Aorta (tissue), 5 donors: ENCODE data around the gene RING1. TPM values are rescaled to one million over a fixed set of nuclear protein-coding genes. Genes with fewer than 3 reads are reported as not detected.

Source experiments
- ATAC-seq: fragments of 200-7000 bp; cut with Tn5 transposase; one replicate; pipeline ENCODE4 v1.9.1; 2022; ENCODE audit warnings: moderate library complexity; ENCODE audit not compliant: low FRiP score
- DNase-seq, 2 donors: peaks; one replicate each; pipeline ENCODE4 v3.0.0-alpha.2; 2020
- H3K27ac ChIP-seq, 2 donors: one replicate each; pipeline ENCODE4 v1.5.1; 2013; ENCODE audit warnings: low read length in 2 of 2, mild to moderate bottlenecking in 2 of 2, moderate library complexity in 2 of 2, control low read depth in 1 of 2, inconsistent platforms in 1 of 2, low read depth in 1 of 2
- H3K27me3 ChIP-seq, 2 donors: one replicate each; pipeline ENCODE4 v1.6.1; 2013; ENCODE audit warnings: control low read depth in 1 of 2, low read length in 1 of 2, mild to moderate bottlenecking in 1 of 2, moderate library complexity in 1 of 2; ENCODE audit not compliant: insufficient read depth in 2 of 2, control insufficient read depth in 1 of 2
- H3K36me3 ChIP-seq, 2 donors: one replicate each; pipeline ENCODE4 v1.6.1; 2013; ENCODE audit warnings: control low read depth in 1 of 2, low read length in 1 of 2, mild to moderate bottlenecking in 1 of 2; ENCODE audit not compliant: insufficient read depth in 2 of 2, control insufficient read depth in 1 of 2
- H3K4me1 ChIP-seq, 2 donors: one replicate each; pipeline ENCODE4 v1.6.1; 2013; ENCODE audit warnings: low read length in 2 of 2, control low read depth in 1 of 2, mild to moderate bottlenecking in 1 of 2, moderate library complexity in 1 of 2; ENCODE audit not compliant: insufficient read depth in 2 of 2, control insufficient read depth in 1 of 2
- H3K4me3 ChIP-seq, 2 donors: one replicate each; pipeline ENCODE4 v1.5.1; 2013; ENCODE audit warnings: low read length in 2 of 2, control low read depth in 1 of 2, mild to moderate bottlenecking in 1 of 2
- H3K9me3 ChIP-seq: one replicate; pipeline ENCODE4 v1.6.1; 2013; ENCODE audit warnings: mild to moderate bottlenecking, low read length; ENCODE audit not compliant: control insufficient read depth
- WGBS, 2 donors: extraction: QIAGEN DNeasy Blood & Tissue Kit; methylation state at CpG; one replicate each; pipeline ENCODE4 v1.1.7; 2013; 5-methylcytosine and 5-hydroxymethylcytosine counted together
- intact Hi-C, 2 donors: fragments of 100-400 bp; cut with DNase I; formaldehyde crosslinking; loops; one replicate each; pipeline versions ENCODE4 v1.14.2 to v1.15.0; 2022
- polyA plus RNA-seq, 2 donors: library from polyadenylated mRNA; stranded (reverse); fragments of 200-250 nt; gene quantifications; one replicate each; pipeline ENCODE4 v1.2.3, GENCODE V29; 2013
- total RNA-seq, 2 donors: library from RNA; stranded (reverse); fragmentation: NEBNext Ultra II Directional; extraction: Animal tissue kit (Norgen Biotek cat#: 25700); gene quantifications; one replicate each; pipeline ENCODE4 v1.2.1, GENCODE V29; 2021
- donor health status: healthy with polysubstance abuse.
- donor health status: Bipolar disorder and iron deficiency.
- donor health status: DM: no; HTN: no; CAD: no.
- donor health status: DM: no; HTN: no; CAD: no.
- donor health status: DM: yes; HTN: yes; CAD: no.

Gene RING1
- total and polyA plus RNA-seq, 4 donors: 26.4 to 64.0 (median 36.1) TPM

DNA sequence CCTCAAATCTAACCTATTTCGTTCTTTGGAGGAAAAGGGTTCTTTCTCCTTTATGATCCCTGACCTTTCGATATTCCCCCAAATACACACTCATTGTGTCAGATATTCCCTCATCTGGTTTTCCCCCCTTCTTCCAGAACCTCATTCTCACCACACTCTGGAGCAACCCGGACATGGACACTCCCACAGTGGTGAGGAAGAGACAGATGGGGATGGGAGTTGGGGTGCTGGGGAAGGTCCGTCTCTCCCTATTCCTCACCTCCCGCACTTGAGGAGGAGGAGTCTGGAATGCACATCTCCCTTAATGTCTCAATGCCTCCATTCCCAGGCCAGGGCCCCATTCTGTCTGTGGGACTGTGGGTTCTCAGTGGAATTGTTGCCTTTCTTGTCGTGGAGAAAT lies 6.4 kb upstream of the RING1 start:
- ATAC-seq (no peak), DNase-seq (no peak)
- no peaks in the 10 kb centered on the region for H3K27me3 ChIP-seq
- intact Hi-C loops: loop anchor here in 1 of 2 donors (2.0 to 10.0 kb wide), 6 partner anchors 47 to 1797 kb away; partner anchors contain the start of genes BRD2, CUTA, GPSM3 and MICA
- no peaks in the 10 kb centered on the region for H3K9me3 ChIP-seq
- H3K4me3 ChIP-seq: peak overlapping the region in 1 of 2 donors; percentile 72
- 68 to 69% methylated on average over 6 of the region's 6 CpGs for WGBS, 2 donors
- H3K4me1 ChIP-seq: no peaks in the 10 kb centered on the region
- H3K27ac ChIP-seq: no peak overlapping the region
- peaks cover 0 to 3% of the 10 kb centered on the region in 2 donors for H3K36me3 ChIP-seq

DNA sequence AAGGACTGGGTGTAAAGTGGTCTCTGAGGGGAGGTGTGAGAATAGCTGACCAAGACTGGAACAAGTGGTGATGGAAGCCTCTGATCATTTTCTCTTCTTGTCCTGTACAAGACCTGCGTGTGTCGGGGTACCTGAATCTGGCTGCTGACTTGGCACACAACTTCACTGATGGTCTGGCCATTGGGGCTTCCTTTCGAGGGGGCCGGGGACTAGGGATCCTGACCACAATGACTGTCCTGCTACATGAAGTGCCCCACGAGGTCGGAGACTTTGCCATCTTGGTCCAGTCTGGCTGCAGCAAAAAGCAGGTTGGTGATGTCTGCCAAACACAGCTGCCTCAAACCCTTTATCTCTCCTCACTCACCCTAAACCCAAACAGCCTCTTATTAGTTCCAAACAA lies 5.5 kb upstream of the RING1 start:
- WGBS, 2 donors: 81% methylated on average over 6 of the region's 6 CpGs
- Histone ChIP-seq H3K27ac (no peak overlapping the region), H3K9me3 (no peaks in the 10 kb centered on the region), H3K27me3 (no peaks in the 10 kb centered on the region), H3K4me3 (no peak overlapping the region), H3K4me1 (no peaks in the 10 kb centered on the region), H3K36me3 (peaks cover 0 to 3% of the 10 kb centered on the region in 2 donors)
- intact Hi-C loops: loop anchor here in 1 of 2 donors (5.0 to 10.0 kb wide), 5 partner anchors 212 to 1798 kb away; partner anchors contain the start of genes BRD2, CUTA, GPSM3 and MICA
- DNase-seq (no peak), ATAC-seq (no peak)

DNA sequence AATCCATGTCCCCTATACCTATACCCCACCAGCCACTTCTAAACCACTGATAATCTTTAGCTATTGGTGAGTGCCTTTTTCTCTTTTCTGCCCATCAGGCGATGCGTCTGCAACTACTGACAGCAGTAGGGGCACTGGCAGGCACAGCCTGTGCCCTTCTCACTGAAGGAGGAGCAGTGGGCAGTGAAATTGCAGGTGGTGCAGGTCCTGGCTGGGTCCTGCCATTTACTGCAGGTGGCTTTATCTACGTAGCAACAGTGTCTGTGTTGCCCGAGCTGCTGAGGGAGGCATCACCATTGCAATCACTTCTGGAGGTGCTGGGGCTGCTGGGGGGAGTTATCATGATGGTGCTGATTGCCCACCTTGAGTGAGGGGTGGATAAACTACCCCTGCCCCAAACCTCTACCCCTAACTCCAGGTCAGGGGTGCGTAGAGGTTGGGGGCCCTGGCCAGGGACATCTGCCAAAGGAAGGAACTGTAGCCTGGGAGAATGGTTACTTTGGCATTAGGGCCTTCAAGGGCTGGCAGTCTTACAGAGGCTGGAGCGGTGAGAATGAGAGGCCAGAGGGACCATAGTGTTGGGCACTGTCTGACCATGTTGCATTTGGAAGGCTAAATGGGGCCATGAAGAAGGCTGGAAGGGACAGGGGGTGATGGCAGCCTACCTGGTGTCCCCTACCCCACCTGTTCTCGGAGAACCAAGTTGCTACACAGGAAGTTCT lies 4.7 kb upstream of the RING1 start:
- WGBS, 2 donors: 63% methylated on average over 7 of the region's 7 CpGs
- no peaks in the 10 kb centered on the region for H3K4me1 ChIP-seq
- H3K27me3 ChIP-seq: no peaks in the 10 kb centered on the region
- no peaks in the 10 kb centered on the region for H3K9me3 ChIP-seq
- H3K27ac ChIP-seq: no peak overlapping the region
- no peak for ATAC-seq
- intact Hi-C loops: loop anchor here in 1 of 2 donors (5.0 to 10.0 kb wide), 5 partner anchors 211 to 1799 kb away; partner anchors contain the start of genes BRD2, CUTA, GPSM3 and MICA
- no peak overlapping the region for H3K4me3 ChIP-seq
- DNase-seq: no peak
- H3K36me3 ChIP-seq: peaks cover 0 to 3% of the 10 kb centered on the region in 2 donors

DNA sequence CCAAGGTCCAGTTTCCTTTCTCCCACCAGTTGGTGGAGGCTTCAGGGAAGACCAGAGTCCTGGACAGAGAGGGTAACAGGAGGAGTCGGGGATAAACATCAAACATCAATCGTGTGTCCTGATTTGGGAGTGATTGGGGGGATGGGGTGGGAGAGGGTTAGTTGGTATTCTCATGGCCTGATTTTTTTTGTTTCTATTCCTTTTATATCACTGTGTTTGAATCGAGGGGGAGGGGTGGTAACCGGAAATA lies 4.2 kb upstream of the RING1 start:
- no peaks in the 10 kb centered on the region for H3K27me3 ChIP-seq
- H3K27ac ChIP-seq: no peak overlapping the region
- H3K4me1 ChIP-seq: no peaks in the 10 kb centered on the region
- no peak overlapping the region for H3K4me3 ChIP-seq
- WGBS, 2 donors: 5 to 14% methylated on average over 4 of the region's 4 CpGs
- no peak for DNase-seq
- no peaks in the 10 kb centered on the region for H3K9me3 ChIP-seq
- intact Hi-C loops: loop anchor here in 1 of 2 donors (5.0 to 10.0 kb wide), 5 partner anchors 211 to 1799 kb away; partner anchors contain the start of genes BRD2, CUTA, GPSM3 and MICA
- no peak for ATAC-seq
- peaks cover 0 to 3% of the 10 kb centered on the region in 2 donors for H3K36me3 ChIP-seq

DNA sequence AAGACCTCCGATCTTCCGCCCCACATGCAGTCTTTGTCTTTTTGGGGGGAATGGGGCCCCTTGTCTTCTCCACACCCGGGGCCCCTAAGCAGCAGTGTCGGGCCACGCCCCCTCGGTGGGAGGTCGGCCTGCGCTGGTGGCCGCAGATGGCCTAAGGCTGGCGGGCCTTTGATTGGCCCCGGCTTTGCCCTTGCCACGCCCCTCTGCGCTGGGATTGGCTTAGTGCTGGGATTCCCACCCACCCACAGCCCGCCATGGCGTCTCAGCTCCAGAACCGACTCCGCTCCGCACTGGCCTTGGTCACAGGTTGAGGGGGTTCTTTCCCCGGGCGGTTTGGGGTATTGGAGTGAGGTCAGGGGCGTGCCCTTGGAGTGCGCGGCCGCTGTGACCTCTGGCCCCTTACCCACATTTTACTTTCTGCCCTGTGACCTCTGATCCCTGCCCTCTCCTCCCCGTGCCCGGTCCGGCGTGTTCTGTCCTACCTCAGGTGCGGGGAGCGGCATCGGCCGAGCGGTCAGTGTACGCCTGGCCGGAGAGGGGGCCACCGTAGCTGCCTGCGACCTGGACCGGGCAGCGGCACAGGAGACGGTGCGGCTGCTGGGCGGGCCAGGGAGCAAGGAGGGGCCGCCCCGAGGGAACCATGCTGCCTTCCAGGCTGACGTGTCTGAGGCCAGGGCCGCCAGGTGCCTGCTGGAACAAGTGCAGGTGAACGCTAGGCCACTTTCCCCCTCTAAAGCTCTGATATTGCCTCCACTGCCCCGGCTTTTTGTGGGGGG lies 3.7 kb upstream of the RING1 start, which contains the start of gene HSD17B8:
Gene HSD17B8 (plus strand): TSS at position 241 of the 776 bp plus-strand sequence. CDS start 14 bp downstream, at position 255.
- Histone ChIP-seq H3K4me1 (no peaks in the 10 kb centered on the region), H3K4me3 (peak within 1 kb of the TSS; percentile 23 to 33), H3K27ac (no peak within 1 kb of the TSS), H3K27me3 (no peaks in the 10 kb centered on the region), H3K9me3 (no peaks in the 10 kb centered on the region), H3K36me3 (peaks cover 0 to 3% of the 10 kb centered on the region in 2 donors)
- 2 to 3% methylated on average over 46 to 48 of the region's 48 CpGs for WGBS, 2 donors
- DNase-seq (peak; percentile 96 to 97), ATAC-seq (peak; percentile 82)
- intact Hi-C loops: loop anchor here in 1 of 2 donors (5.0 to 10.0 kb wide), 5 partner anchors 210 to 1800 kb away; partner anchors contain the start of genes BRD2, CUTA, GPSM3 and MICA

DNA sequence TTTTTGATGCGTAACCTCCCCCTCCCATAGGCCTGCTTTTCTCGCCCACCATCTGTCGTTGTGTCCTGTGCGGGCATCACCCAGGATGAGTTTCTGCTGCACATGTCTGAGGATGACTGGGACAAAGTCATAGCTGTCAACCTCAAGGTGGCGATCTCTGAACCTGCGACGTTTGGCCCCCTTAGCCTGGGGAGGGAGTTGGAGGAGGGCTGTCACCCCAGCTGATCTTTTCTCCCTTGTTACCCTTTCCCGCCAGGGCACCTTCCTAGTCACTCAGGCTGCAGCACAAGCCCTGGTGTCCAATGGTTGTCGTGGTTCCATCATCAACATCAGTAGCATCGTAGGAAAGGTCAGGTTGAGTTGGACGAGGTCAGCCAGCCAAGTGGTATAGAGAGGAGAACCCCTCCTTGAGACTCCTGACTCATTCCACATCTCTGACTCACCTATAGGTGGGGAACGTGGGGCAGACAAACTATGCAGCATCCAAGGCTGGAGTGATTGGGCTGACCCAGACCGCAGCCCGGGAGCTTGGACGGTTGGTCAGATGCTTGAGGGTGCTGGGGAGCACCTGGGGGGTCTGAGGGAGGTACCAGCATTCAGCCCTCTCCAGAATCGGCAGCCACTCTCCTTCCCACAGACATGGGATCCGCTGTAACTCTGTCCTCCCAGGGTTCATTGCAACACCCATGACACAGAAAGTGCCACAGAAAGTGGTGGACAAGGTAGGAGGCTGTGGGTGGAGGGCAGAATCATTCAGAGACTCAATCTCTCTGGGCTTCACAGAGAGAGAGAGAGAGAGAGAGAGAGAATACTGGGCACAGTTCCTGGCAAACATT lies 2.9 kb upstream of the RING1 start:
- Histone ChIP-seq H3K36me3 (peaks cover 0 to 3% of the 10 kb centered on the region in 2 donors), H3K9me3 (no peaks in the 10 kb centered on the region), H3K27ac (no peak overlapping the region), H3K4me3 (no peak overlapping the region), H3K4me1 (no peaks in the 10 kb centered on the region), H3K27me3 (no peaks in the 10 kb centered on the region)
- ATAC-seq (no peak), DNase-seq (no peak)
- intact Hi-C loops: loop anchor here in 1 of 2 donors (10.0 kb wide), 4 partner anchors 209 to 1801 kb away; partner anchors contain the start of genes CUTA, GPSM3, MICA and PBX2
- 61 to 65% methylated on average over 17 of the region's 17 CpGs for WGBS, 2 donors

DNA sequence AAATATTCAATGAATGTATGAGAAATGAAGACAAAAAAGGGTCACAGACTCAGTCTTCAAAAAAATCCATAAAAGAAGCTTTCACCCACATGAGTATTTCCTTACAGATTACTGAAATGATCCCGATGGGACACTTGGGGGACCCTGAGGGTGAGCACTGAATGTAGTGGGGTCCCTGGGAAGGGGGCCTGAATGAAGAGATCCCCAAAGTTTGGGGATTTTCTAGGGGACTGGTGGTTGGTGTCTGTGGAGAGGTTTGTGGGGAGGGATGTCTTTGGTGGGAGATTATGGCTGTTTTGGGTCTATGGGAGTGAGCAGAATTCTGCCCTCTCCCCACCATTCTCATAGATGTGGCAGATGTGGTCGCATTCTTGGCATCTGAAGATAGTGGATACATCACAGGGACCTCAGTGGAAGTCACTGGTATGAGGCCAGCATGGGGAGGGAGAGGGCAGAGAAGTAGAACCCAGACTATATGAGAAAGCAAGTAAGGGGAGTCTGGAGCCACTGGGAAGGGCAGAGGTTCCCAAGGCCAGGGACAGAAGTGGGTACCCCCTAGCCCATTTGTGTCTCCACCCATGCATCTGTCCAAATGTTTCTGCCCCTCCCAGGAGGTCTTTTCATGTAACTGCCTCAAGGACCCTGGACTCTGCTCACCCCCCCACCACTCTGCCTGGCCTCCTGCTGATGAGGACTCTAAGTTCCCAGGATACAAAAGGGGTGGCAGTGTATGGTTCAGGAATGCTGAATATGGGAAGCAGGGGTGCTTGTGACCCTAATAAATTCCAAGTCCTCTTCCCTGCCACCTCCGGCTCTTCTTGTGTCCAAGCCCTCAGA lies 2.1 kb upstream of the RING1 start:
- no peaks in the 10 kb centered on the region for H3K9me3 ChIP-seq
- no peaks in the 10 kb centered on the region for H3K4me1 ChIP-seq
- H3K4me3 ChIP-seq: no peak overlapping the region
- DNase-seq (no peak), ATAC-seq (no peak)
- intact Hi-C loops: loop anchor here in 1 of 2 donors (10.0 kb wide), 4 partner anchors 209 to 1801 kb away; partner anchors contain the start of genes CUTA, GPSM3, MICA and PBX2
- H3K27ac ChIP-seq: no peak overlapping the region
- H3K27me3 ChIP-seq: no peaks in the 10 kb centered on the region
- peaks cover 0 to 3% of the 10 kb centered on the region in 2 donors for H3K36me3 ChIP-seq
- 67 to 86% methylated on average over 3 of the region's 3 CpGs for WGBS, 2 donors
